ENCODE results near the gene ELMO2. TPM values are rescaled to one million over a fixed set of nuclear protein-coding genes. Genes with fewer than 3 reads are reported as not detected.

Gene ELMO2
- total and polyA plus RNA-seq, 2 experiments from 2014 or later = 38.4 to 51.1 TPM

DNA sequence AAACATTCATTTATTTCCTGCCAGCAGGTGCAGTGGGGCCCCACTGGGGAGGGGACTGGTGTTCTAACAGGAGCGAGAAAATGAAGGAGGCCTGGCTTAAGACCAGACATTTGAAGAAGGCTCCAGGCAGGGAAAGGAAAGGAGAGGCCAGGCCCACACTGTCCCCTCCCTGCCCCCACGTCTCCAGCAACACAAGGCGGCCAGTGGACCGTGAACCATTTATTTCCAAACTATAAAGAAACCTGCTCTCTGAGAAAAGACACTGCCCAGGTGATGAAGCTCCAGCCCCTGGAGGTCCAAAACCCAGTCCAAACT is 56.7 kb downstream of the ELMO2 start:
- Histone ChIP-seq H3K4me1 (ENCODE audit: insufficient read depth) (peaks cover 16% of the 10 kb centered on the region), H3K4me3 (no peak overlapping the region), H3K36me3 (ENCODE audit: low read depth) (no peaks in the 10 kb centered on the region), H2AFZ (no peak overlapping the region), H3K9me3 (ENCODE audit: low read depth) (no peaks in the 10 kb centered on the region), H4K20me1 (ENCODE audit: insufficient read depth) (no peaks in the 10 kb centered on the region), H3K27ac (peak overlapping the region; percentile 72; the same call in 1 of the 2 replicates), H3K9me2 (ENCODE audit: insufficient read depth) (no peaks in the 10 kb centered on the region), H3K9ac (peak overlapping the region; percentile 49; the same call in 1 of the 2 replicates), H3K27me3 (replicated peaks; ENCODE audit: insufficient read depth) (peaks cover 3% of the 10 kb centered on the region; the same call in 1 of the 2 replicates), H3K79me2 (ENCODE audit: insufficient read depth) (no peaks in the 10 kb centered on the region), H3F3A (ENCODE audit: insufficient read depth) (0 out of 2 replicates have a peak, but pooled peaks cover 5% of the 10 kb centered on the region), H3K4me2 (ENCODE audit: unreplicated experiment) (no peak overlapping the region)
- WGBS, 2 experiments (ENCODE audit: low coverage in 1 of 2, low lambda C conversion rate in 2 of 2, missing lambda C conversion rate in 2 of 2) = 81 to 86% methylated on average over 4 of the region's 4 CpGs
- no peak for DNase-seq
- TF ChIP-seq EZH2 (IDR thresholded peaks at IDR 0.05; ENCODE audit: insufficient read depth, poor library complexity, severe bottlenecking) (no peak), EZH2phosphoT487 (IDR thresholded peaks at IDR 0.05; ENCODE audit: insufficient read depth, low read depth) (no peak)
- in situ Hi-C loops (cut with MboI) = loop anchor here (10.0 kb wide), 1 partner anchor 215 kb away; no protein-coding TSS in a partner anchor

DNA sequence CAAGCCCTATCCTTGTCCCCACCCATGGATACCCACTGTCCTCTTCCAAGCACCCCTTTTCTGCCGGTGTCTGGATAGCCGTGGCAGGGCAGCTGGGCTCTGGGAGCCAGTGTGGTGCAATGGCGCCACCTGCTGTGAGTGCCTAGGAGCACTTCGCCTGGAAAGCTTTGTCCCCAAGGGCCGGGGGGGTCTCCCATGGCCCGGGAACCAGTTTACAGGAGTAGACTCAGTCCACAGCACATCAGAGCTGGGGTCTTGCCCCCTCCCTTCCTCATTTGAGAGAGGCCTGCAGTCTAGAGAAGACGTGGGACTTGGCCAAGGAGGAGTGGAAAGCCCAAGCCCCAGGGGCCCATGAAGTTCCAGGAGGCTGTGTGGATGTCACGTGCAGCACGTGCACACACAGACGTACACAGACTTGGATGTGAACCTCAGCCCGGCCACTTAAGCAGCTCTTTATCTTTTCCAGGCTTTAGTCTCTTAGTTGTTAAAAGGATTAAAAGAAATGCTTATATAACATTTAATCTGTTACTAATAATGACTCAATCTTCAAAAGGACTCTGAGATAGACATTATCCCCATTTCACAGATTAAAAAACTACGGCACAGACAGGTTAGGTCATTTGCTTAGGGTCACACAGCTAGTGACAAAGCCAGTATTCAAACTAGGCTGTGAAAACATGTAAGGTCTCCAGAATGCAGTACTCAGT is 57.2 kb downstream of the ELMO2 start:
- in situ Hi-C loops (cut with MboI) = loop anchor here (10.0 kb wide), 1 partner anchor 214 kb away; no protein-coding TSS in a partner anchor
- Histone ChIP-seq H3K27ac (no peak overlapping the region), H3K4me3 (no peak overlapping the region), H3K9ac (no peak overlapping the region), H3K27me3 (replicated peaks; ENCODE audit: insufficient read depth) (peaks cover 7% of the 10 kb centered on the region), H3K9me3 (ENCODE audit: low read depth) (no peaks in the 10 kb centered on the region), H3K79me2 (ENCODE audit: insufficient read depth) (no peaks in the 10 kb centered on the region), H3K36me3 (ENCODE audit: low read depth) (no peaks in the 10 kb centered on the region), H3K4me2 (ENCODE audit: unreplicated experiment) (no peak overlapping the region), H3K4me1 (ENCODE audit: insufficient read depth) (peaks cover 16% of the 10 kb centered on the region), H4K20me1 (ENCODE audit: insufficient read depth) (no peaks in the 10 kb centered on the region), H3K9me2 (ENCODE audit: insufficient read depth) (no peaks in the 10 kb centered on the region), H3F3A (ENCODE audit: insufficient read depth) (0 out of 2 replicates have a peak, but pooled peaks cover 5% of the 10 kb centered on the region), H2AFZ (no peak overlapping the region)
- TF ChIP-seq EZH2phosphoT487 (IDR thresholded peaks at IDR 0.05; ENCODE audit: insufficient read depth, low read depth) = no peak
- no peak for TF ChIP-seq EZH2 (IDR thresholded peaks at IDR 0.05; ENCODE audit: insufficient read depth, poor library complexity, severe bottlenecking)
- 11 to 13% methylated on average over 11 to 12 of the region's 12 CpGs for WGBS, 2 experiments (ENCODE audit: low coverage in 1 of 2, low lambda C conversion rate in 2 of 2, missing lambda C conversion rate in 2 of 2)
- DNase-seq = peak; percentile 72

DNA sequence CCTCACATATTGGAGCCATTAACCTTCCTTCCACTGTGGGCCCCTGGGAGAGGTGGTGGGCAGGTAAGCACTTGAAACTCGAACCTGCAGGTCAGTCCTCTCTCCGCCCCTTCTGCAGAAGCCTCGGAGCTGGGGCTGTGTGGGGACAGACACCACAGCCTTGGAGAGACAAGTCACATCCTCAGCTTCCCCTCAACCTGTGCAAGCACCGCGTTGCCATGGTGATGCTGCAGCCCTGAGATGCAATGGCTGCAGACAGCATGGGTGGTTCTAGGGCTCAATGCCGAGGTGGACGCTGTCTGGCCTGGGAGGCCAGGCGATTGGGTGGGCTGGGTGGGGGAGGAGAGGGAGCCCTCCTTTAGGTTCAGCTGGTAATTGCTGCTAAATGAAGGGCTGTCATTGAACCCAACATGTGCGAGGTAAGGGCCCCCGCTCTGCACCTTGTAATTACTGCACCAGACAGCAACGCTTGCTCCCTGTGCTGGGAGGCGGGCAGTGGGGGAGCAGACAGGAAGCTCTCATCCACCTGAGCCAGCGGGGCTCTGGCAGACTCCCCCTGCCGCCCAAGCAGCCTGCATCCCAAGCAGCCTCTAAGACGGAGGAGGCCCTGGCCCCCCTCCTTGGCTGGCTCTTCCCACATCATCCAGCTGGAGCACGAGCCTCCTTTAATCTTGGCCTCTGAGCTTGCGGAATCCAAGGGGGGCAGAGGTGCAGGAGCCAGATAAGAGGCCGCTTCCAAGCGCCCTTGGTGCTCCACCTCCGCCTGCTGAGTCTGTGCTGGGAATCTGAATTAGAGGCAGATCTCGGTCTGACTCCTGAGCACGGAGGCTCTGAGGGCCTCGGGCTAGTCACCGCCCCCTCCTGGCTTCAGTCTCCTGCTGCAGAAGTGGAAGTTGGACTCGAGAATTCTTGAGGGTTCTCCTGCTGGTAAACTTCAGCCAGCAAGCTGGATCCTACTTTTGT is 58.3 kb downstream of the ELMO2 start:
- WGBS, 2 experiments (ENCODE audit: low coverage in 1 of 2, low lambda C conversion rate in 2 of 2, missing lambda C conversion rate in 2 of 2) = 50 to 53% methylated on average over 24 to 25 of the region's 25 CpGs
- peaks cover 16% of the 10 kb centered on the region for H3K4me1 ChIP-seq (ENCODE audit: insufficient read depth)
- DNase-seq = peak; percentile 66

DNA sequence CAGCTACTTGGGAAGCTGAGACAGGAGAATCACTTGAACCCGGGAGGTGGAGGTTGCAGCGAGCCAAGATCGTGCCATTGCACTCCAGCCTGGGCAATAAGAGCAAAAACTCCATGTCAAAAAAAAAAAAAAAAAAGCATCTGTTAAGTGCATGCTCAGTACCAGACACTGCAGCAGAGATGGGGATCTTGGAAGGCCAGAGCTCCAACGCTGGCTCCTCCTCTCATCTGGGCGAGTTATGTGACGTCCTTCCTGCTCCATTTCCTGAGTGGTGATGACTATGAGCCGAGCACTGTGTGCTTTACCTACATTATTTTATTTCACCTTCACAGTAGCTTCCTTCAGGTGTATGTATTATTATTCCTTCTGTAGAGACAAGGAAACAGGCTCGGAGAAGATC is 59.6 kb downstream of the ELMO2 start:
- H3K27me3 ChIP-seq (replicated peaks; ENCODE audit: insufficient read depth) = peaks cover 29% of the 10 kb centered on the region
- peaks cover 14% of the 10 kb centered on the region for H3K4me1 ChIP-seq (ENCODE audit: insufficient read depth)
- H3K27ac ChIP-seq = no peak overlapping the region
- H3K36me3 ChIP-seq (ENCODE audit: low read depth) = no peaks in the 10 kb centered on the region
- 0 out of 2 replicates have a peak, but pooled peaks cover 5% of the 10 kb centered on the region for H3F3A ChIP-seq (ENCODE audit: insufficient read depth)
- no peaks in the 10 kb centered on the region for H4K20me1 ChIP-seq (ENCODE audit: insufficient read depth)
- no peak overlapping the region for H3K9ac ChIP-seq
- no peak overlapping the region for H2AFZ ChIP-seq
- no peaks in the 10 kb centered on the region for H3K9me3 ChIP-seq (ENCODE audit: low read depth)
- no peaks in the 10 kb centered on the region for H3K9me2 ChIP-seq (ENCODE audit: insufficient read depth)
- DNase-seq = no peak
- WGBS, 2 experiments (ENCODE audit: low coverage in 1 of 2, low lambda C conversion rate in 2 of 2, missing lambda C conversion rate in 2 of 2) = 77 to 81% methylated on average over 8 of the region's 8 CpGs
- TF ChIP-seq EZH2 (IDR thresholded peaks at IDR 0.05; ENCODE audit: insufficient read depth, poor library complexity, severe bottlenecking) = no peak
- no peak for TF ChIP-seq EZH2phosphoT487 (IDR thresholded peaks at IDR 0.05; ENCODE audit: insufficient read depth, low read depth)
- in situ Hi-C loops (cut with MboI) = loop anchor here (10.0 kb wide), 1 partner anchor 212 kb away; no protein-coding TSS in a partner anchor
- H3K4me3 ChIP-seq = no peak overlapping the region
- no peaks in the 10 kb centered on the region for H3K79me2 ChIP-seq (ENCODE audit: insufficient read depth)
- H3K4me2 ChIP-seq (ENCODE audit: unreplicated experiment) = no peak overlapping the region

More for the DNA sequence above, 58.3 kb downstream of the ELMO2 start:
- TF ChIP-seq EZH2phosphoT487 (IDR thresholded peaks at IDR 0.05; ENCODE audit: insufficient read depth, low read depth) (no peak), EZH2 (IDR thresholded peaks at IDR 0.05; ENCODE audit: insufficient read depth, poor library complexity, severe bottlenecking) (no peak)
- Histone ChIP-seq H4K20me1 (ENCODE audit: insufficient read depth) (no peaks in the 10 kb centered on the region), H3K9ac (no peak overlapping the region), H3F3A (ENCODE audit: insufficient read depth) (0 out of 2 replicates have a peak, but pooled peaks cover 5% of the 10 kb centered on the region), H3K36me3 (ENCODE audit: low read depth) (no peaks in the 10 kb centered on the region), H3K27ac (no peak overlapping the region), H2AFZ (no peak overlapping the region), H3K9me2 (ENCODE audit: insufficient read depth) (no peaks in the 10 kb centered on the region), H3K27me3 (replicated peaks; ENCODE audit: insufficient read depth) (peaks cover 17% of the 10 kb centered on the region), H3K4me3 (no peak overlapping the region), H3K9me3 (ENCODE audit: low read depth) (no peaks in the 10 kb centered on the region), H3K79me2 (ENCODE audit: insufficient read depth) (no peaks in the 10 kb centered on the region), H3K4me2 (ENCODE audit: unreplicated experiment) (no peak overlapping the region)
- in situ Hi-C loops (cut with MboI) = loop anchor here (10.0 kb wide), 1 partner anchor 213 kb away; no protein-coding TSS in a partner anchor

Measured in GM23248 (cell line).